PFSK-1 (cell line): ENCODE measurements around the gene INPP5A.

Experiments used
- FOXP2 ChIP-seq: optimal IDR thresholded peaks from 2 replicates; pipeline ENCODE3; 2011; ENCODE audit warnings: borderline replicate concordance, control low read depth, inconsistent platforms; ENCODE audit not compliant: insufficient read depth; ENCODE audit errors: extremely low read length, extremely low read depth
- POLR2AphosphoS5 ChIP-seq: IDR thresholded peaks from 2 replicates; pipeline ENCODE4 v1.6.1; 2012; ENCODE audit warnings: low read depth, mild to moderate bottlenecking, control low read depth, low read length, moderate library complexity
- SIN3A ChIP-seq: IDR thresholded peaks from 2 replicates; pipeline ENCODE4 v1.6.1; 2012; ENCODE audit warnings: mild to moderate bottlenecking, low read length, moderate library complexity, borderline replicate concordance; ENCODE audit not compliant: insufficient read depth
- TAF1 ChIP-seq: IDR thresholded peaks from 2 replicates; pipeline ENCODE4 v1.6.1; 2012; ENCODE audit warnings: low read length, control low read depth, borderline replicate concordance; ENCODE audit not compliant: insufficient read depth
- TF ChIP-seq, protein P1 (sequence below), 2 experiments: IDR thresholded peaks; 2 replicates each; pipeline versions ENCODE4 v1.6.1 to v1.8.0; 2011 to 2012; ENCODE audit warnings: low read depth in 2 of 2, low read length in 2 of 2, control low read depth in 1 of 2, inconsistent platforms in 1 of 2, mild to moderate bottlenecking in 1 of 2, moderate library complexity in 1 of 2; ENCODE audit not compliant: insufficient read depth in 1 of 2

INPP5A gene

DNA sequence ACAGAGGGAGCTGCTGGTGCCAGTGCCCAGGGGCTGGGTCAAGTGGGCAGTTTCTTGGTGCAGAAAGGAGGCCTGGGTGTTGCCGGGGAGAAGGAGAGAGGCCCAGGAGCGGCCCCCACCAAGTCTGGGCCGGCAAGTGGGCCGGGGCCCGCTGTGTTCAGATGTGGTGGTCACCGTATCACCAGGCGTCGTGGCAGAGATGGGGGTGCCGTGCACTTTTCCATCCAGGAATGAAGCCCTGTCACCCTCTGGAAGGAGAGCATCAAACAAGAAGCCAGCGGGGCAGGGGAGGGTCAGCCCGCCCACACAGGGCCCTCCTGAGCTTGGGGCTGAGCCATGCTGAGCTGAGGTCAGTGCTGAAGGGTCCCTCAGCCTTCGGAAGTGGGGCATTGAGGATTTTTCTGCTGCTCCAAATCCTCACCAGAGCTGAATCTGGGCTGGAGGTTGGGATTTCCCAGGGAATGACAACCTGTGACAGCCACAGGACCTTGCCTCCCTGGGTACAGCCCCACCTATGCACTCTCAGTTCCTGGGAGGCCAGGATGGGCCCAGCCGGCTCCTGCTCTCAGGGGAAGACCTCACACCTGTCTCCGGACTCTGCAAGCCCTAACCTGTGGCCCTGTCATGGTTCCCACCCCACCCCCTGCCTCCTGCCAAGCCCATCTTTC lies 27.9 kb upstream of the INPP5A start:
- no peak for TF ChIP-seq FOXP2
- TF ChIP-seq TAF1, result no peak
- TF ChIP-seq, protein P1, sequence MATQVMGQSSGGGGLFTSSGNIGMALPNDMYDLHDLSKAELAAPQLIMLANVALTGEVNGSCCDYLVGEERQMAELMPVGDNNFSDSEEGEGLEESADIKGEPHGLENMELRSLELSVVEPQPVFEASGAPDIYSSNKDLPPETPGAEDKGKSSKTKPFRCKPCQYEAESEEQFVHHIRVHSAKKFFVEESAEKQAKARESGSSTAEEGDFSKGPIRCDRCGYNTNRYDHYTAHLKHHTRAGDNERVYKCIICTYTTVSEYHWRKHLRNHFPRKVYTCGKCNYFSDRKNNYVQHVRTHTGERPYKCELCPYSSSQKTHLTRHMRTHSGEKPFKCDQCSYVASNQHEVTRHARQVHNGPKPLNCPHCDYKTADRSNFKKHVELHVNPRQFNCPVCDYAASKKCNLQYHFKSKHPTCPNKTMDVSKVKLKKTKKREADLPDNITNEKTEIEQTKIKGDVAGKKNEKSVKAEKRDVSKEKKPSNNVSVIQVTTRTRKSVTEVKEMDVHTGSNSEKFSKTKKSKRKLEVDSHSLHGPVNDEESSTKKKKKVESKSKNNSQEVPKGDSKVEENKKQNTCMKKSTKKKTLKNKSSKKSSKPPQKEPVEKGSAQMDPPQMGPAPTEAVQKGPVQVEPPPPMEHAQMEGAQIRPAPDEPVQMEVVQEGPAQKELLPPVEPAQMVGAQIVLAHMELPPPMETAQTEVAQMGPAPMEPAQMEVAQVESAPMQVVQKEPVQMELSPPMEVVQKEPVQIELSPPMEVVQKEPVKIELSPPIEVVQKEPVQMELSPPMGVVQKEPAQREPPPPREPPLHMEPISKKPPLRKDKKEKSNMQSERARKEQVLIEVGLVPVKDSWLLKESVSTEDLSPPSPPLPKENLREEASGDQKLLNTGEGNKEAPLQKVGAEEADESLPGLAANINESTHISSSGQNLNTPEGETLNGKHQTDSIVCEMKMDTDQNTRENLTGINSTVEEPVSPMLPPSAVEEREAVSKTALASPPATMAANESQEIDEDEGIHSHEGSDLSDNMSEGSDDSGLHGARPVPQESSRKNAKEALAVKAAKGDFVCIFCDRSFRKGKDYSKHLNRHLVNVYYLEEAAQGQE (IDR thresholded peaks at IDR 0.05; ENCODE audit: insufficient read depth in 1 of 2, low read depth in 2 of 2, low read length in 2 of 2), result no peak
- TF ChIP-seq SIN3A, result no peak
- TF ChIP-seq POLR2AphosphoS5, result no peak

DNA sequence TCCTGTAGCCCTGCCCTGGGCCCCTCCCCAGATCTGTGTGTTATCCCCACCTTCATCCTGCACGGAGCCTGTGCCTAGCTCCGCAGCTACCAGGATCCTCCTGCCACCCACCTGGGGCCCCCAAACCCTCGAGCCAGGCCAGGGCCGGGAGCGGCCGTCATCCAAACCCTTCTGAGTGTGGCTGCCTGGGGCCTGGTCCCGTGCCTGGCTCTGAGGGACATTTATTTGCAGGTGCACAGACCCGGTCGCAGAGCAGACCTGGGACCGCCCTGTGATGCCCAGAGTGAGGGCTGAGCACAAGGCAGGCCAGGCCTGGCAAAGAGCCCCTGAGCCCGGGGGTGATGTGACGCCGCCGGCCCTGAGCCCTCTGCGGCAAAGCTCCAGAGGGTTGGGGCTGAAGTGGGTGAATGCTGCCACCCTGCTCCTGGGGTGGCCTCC lies 27.4 kb upstream of the INPP5A start:
- TF ChIP-seq, protein P1 (IDR thresholded peaks at IDR 0.05; ENCODE audit: insufficient read depth in 1 of 2, low read depth in 2 of 2, low read length in 2 of 2), result no peak
- TF ChIP-seq SIN3A, result no peak
- no peak for TF ChIP-seq POLR2AphosphoS5
- TF ChIP-seq FOXP2, result no peak
- no peak for TF ChIP-seq TAF1

DNA sequence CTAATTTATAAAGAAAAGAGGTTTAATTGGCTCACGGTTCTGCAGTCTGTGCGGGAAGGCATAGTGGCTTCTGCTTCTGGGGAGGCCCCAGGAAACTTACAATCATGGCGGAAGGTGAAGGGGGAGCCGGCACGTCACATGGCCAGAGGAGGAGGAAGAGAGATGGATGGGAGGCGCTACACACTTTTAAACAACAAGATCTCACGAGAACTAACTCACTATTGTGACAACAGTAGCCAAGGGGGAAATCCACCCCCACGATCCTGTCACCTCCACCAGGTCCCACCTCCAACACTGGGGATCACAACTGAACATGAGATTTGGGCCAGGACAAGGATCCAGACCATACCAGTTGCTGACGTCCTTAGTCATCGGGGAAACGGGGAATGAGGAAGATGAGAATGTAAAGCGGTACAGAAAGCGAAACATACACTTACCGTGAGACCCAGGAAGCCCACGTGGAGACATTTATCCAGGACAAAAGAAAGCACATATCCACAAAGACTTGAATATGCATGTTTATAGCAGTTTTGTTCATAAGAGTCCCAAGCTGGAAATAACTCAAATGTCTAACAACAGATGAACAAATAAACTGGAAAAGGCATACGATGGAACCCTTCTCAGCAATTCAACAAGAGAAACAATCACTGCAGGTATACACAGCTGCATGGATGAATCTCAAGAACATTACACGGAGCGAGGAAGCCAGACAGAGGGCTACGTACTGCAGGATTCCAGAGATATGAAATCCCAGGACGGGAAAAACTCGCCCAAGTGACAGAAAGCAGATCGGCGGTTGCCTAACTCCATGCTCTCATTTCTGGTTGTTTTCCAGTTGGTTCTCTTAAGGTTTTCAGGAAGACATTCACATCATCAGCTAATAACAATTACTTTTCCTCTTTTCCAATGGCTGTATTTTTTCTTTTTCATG lies 26.2 kb upstream of the INPP5A start:
- TF ChIP-seq TAF1 (no peak), POLR2AphosphoS5 (no peak), FOXP2 (no peak), SIN3A (no peak)
- TF ChIP-seq, protein P1 (IDR thresholded peaks at IDR 0.05; ENCODE audit: insufficient read depth in 1 of 2, low read depth in 2 of 2, low read length in 2 of 2), result no peak

DNA sequence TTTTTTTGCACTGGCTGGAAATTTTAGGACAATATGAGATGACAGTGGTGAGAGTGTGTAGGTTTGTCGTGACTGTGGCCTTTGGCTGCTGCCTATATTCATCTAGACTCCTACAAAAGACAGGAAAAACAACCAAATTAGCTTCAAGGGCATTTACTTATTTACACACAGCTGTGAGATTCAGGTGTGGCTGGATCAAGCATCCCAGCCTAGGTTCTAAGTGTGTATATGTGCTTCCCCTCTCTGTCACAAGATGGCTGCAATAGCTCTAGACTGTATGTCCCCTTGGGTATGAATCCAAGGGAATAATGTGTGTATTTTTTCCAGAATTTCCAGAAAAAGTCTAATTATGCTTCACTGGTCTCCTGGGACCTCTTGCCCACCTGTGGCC lies 25.5 kb upstream of the INPP5A start:
- TF ChIP-seq, protein P1 (IDR thresholded peaks at IDR 0.05; ENCODE audit: insufficient read depth in 1 of 2, low read depth in 2 of 2, low read length in 2 of 2), result no peak
- TF ChIP-seq SIN3A (no peak), FOXP2 (no peak), TAF1 (no peak), POLR2AphosphoS5 (no peak)
